Head of caudate nucleus (tissue), 42 donors: Measurements from ENCODE around the gene INHA.

Source experiments
- DNase-seq, 42 donors: peaks; one replicate each; pipeline versions ENCODE4 v3.0.0 to v3.0.0-alpha.2; 2020 to 2021; ENCODE audit warnings: mixed read lengths in 7 of 42
- intact Hi-C: fragments of 100-400 bp; cut with DNase I; formaldehyde crosslinking; loops from one replicate; pipeline ENCODE4 v1.15.0; 2022

INHA gene

DNA sequence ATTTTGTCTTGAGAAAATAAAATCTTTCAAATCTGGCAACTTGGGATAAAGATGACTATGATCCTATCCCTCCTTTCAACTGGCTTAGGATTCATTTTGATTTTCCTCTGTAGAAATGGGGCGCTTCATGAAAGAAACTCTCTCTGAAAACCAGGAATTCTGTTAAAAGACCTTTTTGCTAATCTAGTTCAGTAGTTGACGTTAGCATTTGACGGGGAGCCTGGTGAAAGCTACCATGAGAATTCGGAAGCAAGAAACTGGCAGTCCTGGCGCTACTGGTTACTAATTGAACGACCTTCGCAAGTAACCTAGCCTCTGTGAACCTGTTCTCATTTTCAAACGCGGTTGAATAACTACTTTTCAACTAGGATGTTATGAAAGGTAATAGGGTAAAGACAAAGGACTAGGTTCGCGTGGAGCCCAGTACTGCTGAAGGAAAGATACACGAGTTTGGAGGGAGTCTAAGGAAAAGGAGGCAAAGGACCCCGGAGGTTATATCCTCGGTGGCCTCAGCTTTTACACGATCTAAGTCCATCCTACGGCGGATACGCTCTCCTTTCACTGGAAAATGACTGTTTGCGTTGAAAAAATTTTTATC is 24.9 kb downstream of the INHA start:
- intact Hi-C loops = loop anchor here (5.0 kb wide), 1 partner anchor 55 kb away; the partner anchor contains the start of genes CHPF and TMEM198
- peak in 3 of 42 donors; percentile 9 to 12 (median 10) for DNase-seq

GRCh38 chr2:219597552-219598307 is 25.6 kb downstream of the INHA start, which contains the start of gene STK11IP:
Gene STK11IP (plus strand): TSS chr2:219597857. CDS start chr2:219598120, 263 bp downstream.
- intact Hi-C loops = loop anchor here (5.0 kb wide), 1 partner anchor 55 kb away; the partner anchor contains the start of genes CHPF and TMEM198
- peak; percentile 91 to 99 (median 96) for DNase-seq

DNA sequence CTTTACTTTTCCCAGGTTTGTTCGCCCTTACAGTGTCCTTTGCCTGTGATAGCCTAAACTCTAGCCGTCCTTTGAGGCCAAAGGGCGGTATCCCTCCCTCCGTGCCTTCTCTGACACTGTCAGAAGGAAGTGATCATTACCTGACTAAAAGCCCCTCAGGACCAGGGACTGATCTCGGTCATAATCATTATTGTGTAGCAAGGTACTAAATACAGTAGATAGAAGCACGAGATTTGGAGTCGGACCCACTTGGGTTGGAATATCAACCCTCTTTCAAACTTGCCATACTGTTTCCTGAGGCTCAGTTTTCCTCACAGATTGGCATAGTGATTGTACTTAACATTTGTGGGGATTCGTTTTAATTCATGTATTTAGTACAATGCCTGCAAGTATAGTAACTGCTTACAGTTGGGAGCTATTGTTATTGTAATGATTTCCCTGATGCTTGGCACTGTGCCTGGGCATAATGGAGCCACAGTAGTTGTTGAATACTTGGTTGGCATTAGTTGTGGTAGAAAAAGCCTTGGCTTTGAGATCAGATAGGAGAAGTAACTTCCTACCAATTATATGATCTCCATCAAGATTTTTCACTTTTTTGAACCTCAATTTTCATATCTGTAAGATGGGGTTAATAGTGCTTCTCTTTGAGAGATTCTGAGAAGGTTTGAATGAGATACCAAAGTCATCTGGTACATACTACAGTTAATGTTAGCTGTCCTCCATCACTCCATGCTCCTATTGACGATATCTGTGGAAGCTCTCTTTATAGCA is 26.4 kb downstream of the INHA start:
- no peak for DNase-seq
- intact Hi-C loops = loop anchor here (5.0 kb wide), 1 partner anchor 56 kb away; the partner anchor contains the start of genes CHPF and TMEM198

GRCh38 chr2:219603771-219604170 is 31.7 kb downstream of the INHA start:
- intact Hi-C loops = no loop called here
- no peak for DNase-seq

GRCh38 chr2:219605607-219605954 is 33.5 kb downstream of the INHA start:
- intact Hi-C loops = no loop called here
- no peak for DNase-seq

DNA sequence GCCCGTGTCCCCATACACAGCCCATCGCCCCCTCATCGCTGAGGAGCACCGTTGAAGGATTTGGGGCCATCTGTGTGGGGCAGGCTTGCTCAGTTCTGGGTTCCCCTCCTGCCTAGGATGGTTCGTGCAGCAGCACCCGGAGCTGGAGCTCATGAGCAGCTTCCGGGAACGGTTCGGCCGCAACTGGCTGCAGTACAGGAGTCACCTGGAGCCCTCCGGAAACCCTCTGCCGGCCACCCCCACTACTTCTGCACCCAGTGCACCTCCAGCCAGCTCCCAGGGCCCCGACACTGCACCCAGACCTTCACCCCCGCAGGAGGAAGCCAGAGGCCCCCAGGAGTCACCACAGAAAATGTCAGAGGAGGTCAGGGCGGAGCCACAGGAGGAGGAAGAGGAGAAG is 35.8 kb downstream of the INHA start:
- intact Hi-C loops = no loop called here
- DNase-seq = no peak

DNA sequence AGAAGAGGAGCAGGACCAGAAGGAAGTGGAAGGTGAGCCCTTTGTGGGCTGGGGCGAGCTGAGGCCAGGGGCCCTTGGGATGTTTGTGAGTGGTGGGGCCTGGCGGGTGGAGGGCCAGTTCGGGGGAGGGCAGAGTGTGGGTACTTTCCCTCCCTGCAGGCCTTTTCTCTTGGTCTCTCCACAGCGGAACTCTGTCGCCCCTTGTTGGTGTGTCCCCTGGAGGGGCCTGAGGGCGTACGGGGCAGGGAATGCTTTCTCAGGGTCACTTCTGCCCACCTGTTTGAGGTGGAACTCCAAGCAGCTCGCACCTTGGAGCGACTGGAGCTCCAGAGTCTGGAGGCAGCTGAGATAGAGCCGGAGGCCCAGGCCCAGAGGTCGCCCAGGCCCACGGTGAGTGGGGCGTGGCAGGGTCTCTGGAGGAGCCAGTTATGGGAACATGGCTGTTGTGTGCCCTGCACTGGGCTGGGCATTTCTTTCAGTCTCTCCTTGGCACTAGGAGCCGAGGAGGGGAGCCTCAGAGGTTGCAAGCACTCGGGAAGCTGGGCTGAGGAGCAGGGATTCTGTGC is 36.4 kb downstream of the INHA start:
- intact Hi-C loops = no loop called here
- no peak for DNase-seq

DNA sequence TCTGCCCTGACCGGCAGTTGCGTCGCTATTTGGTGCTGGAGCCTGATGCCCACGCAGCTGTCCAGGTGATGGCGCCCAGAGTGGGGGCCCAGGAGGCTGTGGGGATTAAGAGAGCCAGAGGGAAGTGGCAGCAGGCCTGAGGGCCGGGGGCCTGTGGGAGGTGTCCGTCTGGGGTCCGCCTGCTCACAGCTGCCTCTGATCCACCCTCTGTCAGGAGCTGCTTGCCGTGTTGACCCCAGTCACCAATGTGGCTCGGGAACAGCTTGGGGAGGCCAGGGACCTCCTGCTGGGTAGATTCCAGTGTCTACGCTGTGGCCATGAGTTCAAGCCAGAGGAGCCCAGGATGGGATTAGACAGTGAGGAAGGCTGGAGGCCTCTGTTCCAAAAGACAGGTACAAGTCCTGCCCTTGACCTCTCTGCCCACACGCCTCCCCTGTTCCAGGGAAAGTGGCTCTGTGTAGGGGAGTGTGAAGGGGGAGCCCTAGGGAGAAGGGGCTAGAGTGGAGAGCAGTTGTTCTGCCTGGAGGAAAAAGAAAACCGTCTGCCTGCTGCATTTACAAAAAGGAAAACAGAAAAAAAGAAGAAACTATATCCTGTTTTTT is 37.1 kb downstream of the INHA start:
- DNase-seq = no peak
- intact Hi-C loops = no loop called here

- no peak for DNase-seq
- intact Hi-C loops = no loop called here
These were observed 39.2 kb downstream of the INHA start for GRCh38 chr2:219611306-219611705.

GRCh38 chr2:219611866-219612576 is 39.9 kb downstream of the INHA start:
- intact Hi-C loops = no loop called here
- DNase-seq = no peak

DNA sequence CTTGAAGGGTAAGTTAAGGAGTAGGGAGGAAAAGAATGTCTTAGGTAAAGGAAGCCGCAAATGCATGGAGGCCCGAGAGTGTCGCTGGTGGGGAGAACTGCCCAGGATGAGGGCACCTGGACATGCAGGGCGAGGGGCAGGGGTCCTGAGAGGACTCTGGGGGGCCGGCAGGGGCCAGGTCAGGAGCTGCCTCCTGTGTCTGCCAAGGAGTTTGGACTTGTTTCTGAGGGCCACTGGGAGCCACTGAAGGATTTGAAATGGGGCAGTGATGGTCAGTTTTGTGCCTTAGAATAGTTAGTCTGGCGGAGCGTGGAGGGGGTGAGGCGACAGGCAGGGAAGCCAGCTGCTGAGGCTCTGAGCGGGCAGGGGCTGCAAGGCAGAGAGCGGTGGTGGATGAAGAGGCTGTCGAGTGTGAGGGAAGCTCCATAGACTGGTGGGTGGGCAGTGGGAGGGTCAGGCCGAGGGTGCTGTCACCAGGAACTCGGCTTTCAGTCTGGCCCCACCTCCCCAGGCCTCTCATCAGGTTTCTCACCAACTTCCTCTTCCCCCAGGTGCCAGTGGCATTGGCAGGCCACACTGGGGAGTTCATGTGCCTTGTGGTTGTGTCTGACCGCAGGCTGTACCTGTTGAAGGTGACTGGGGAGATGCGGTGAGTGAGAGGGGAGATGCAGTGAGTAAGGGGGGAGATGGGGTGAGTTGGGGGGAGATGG is 40.6 kb downstream of the INHA start:
- intact Hi-C loops = no loop called here
- no peak for DNase-seq

- no peak for DNase-seq
- intact Hi-C loops = no loop called here
These were observed 41.5 kb downstream of the INHA start for GRCh38 chr2:219613461-219614070.

DNA sequence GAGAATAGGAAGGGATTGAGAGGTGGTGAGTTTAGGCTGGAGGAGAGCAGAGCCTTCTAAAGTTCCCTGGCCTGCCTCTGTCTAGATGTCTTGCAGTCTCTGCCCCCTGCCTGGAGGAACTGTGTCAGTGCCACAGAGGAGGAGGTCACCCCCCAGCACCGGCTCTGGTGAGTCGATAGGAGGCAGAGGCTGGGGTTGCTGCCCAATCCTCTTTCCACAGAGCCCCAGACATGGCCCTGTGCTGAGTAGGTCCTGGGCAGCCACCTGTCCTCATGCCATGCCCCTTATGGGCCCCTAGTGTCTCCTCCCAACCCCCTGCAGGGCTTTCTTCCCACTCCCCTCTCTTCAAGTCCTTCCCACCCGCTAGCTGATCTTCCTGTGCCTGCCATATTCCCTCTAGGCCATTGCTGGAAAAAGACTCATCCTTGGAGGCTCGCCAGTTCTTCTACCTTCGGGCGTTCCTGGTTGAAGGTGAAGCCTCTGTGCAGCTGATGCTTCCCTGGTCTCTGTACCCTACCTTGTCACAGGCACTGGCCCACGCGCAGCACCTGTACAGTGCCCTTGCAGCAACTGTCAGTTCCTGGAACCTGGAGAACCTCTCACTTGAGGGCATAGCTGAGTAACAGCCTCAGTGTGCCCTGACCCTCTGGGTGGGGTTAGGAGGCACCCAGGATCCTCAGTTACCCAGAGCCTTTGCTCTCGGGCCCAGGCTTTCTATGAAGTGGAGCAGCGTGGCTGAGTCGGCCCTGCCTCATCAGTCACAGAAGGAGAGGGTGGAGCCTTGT is 42.2 kb downstream of the INHA start:
- DNase-seq = no peak
- intact Hi-C loops = no loop called here

- intact Hi-C loops = no loop called here
- DNase-seq = no peak
These were observed 42.9 kb downstream of the INHA start for GRCh38 chr2:219615036-219615435.

DNA sequence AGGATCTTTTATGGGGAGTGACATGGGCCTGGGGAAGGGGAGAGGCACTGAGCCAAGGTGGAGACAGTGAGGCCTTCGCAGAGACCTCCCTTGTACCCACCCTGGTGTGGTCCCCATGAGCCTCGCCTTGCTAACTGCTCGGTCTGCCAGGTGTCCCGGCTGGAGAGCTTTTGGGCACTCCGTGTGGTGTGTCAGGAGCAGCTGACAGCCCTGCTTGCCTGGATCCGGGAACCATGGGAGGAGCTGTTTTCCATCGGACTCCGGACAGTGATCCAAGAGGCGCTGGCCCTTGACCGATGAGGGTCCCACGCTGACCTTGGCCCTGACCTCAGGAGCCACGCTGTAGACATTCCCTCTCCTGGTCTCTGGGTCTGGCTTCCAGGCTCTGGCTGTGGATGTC is 43.8 kb downstream of the INHA start:
- no peak for DNase-seq
- intact Hi-C loops = no loop called here

- intact Hi-C loops = no loop called here
- DNase-seq = no peak
These were observed 44.4 kb downstream of the INHA start for GRCh38 chr2:219616550-219616949.

DNA sequence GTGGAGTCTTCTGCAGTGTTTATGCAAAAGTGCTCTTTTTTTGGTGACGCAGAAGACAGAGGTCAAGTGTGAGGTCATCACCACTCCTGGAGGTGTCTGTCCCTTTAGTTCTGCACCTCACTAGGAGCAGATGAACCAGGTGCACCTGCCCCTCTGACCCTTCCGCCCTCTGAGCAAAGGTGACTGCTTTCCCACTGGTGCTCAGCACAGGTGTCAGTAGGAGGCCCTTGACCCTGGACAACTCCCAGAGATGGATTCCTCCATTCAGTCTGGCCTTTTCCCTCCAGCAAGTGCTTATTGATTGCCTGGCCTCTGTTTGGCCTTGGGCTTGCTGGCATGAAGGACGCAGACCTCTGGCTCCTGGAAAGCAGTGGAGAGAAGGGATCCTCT is 46.6 kb downstream of the INHA start:
- intact Hi-C loops = no loop called here
- no peak for DNase-seq
